DOHH2 (cell line): ENCODE results near the gene METTL26.

Source experiments
- EZH2phosphoT487 ChIP-seq: fragments of 200-600 bp; sonication (generic); IDR thresholded peaks from 2 replicates; pipeline ENCODE4 v1.6.1; 2017; ENCODE audit warnings: borderline replicate concordance, mild to moderate bottlenecking, antibody characterized with exemption, low read length, moderate library complexity, mixed read lengths
- TF ChIP-seq, protein P1 (sequence below): fragments of 200-600 bp; sonication (generic); IDR thresholded peaks from one replicate; pipeline ENCODE4 v1.5.1; 2014; ENCODE audit warnings: antibody characterized with exemption, mild to moderate bottlenecking, low read depth, low read length; ENCODE audit not compliant: poor library complexity, severe bottlenecking

DNA sequence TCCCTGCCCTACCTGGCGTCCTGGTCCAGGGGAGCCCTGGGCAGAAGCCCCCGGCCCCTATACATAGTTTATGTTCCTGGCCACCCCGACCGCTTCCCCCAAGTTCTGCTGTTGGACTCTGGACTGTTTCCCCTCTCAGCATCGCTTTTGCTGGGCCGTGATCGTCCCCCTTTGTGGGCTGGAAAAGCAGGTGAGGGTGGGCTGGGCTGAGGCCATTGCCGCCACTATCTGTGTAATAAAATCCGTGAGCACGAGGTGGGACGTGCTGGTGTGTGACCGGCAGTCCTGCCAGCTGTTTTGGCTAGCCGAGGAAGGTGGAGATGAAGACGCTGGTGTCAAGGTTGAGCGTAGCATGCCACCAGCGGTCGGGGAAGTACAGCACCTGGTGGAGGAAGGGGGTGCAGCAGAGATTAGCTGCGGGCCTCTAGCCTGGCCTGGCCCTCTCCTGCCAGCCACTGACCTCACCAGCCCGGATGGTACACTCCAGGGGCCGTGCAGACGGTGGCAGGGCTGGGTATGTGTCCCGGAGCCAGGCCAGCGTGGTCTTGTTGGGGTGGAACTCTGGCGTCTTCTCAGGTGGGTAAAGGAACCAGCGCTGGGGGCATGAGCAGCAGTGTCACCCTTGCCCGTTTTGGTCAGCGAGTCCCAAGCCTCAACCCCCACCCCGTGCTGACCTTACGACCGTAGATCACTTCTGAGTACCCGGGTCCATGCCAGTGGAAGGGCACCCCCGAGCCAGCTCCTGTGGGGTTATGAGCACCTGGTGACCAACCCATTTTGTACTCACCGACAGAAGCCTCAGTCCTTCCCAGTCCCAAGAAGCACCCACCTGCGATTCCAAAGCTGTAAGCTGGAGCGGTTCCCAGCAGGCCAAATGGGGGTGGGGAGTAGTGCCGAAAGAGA, 46.6 kb upstream of the METTL26 start:
- TF ChIP-seq, protein P1, sequence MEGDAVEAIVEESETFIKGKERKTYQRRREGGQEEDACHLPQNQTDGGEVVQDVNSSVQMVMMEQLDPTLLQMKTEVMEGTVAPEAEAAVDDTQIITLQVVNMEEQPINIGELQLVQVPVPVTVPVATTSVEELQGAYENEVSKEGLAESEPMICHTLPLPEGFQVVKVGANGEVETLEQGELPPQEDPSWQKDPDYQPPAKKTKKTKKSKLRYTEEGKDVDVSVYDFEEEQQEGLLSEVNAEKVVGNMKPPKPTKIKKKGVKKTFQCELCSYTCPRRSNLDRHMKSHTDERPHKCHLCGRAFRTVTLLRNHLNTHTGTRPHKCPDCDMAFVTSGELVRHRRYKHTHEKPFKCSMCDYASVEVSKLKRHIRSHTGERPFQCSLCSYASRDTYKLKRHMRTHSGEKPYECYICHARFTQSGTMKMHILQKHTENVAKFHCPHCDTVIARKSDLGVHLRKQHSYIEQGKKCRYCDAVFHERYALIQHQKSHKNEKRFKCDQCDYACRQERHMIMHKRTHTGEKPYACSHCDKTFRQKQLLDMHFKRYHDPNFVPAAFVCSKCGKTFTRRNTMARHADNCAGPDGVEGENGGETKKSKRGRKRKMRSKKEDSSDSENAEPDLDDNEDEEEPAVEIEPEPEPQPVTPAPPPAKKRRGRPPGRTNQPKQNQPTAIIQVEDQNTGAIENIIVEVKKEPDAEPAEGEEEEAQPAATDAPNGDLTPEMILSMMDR: no peak
- no peak for TF ChIP-seq EZH2phosphoT487
